Measurements from ENCODE around the gene ATN1.

Gene ATN1

DNA sequence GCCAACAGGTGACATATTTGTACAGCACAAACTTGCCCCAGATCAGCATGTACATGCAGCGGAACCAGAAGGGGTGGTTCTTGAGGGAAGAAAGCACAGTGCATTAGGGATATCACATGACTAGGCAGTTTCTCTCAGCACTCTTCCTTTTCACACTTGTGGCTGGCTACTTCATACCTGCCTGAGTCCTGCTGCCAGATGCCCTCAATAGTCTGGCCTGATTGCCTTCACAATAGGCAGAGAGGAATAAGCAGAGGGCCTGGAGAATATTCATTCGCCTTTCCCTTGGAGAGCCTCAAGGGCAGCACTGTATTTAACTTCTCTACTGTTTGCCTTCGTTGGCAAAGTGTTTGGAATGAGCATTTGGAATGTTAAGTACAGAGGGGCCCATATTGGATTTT, 50.9 kb downstream of the ATN1 start:
- no peak for DNase-seq (ENCODE audit: low spot score)
- peak overlapping the region; percentile 62 for H3K27ac ChIP-seq
- CTCF ChIA-PET, result interaction anchor here (1.1 kb wide), 1 partner anchor 106 kb away, joined by 8 read pairs; no protein-coding TSS in a partner anchor
- POLR2A ChIA-PET (ENCODE audit: low non-redundant PET), result no interaction called here
- TF ChIP-seq CTCF (conservative IDR thresholded peaks at IDR 0.05; ENCODE audit: low read depth), result no peak

- ChIA-PET POLR2A (ENCODE audit: low non-redundant PET) (no interaction called here), CTCF (no interaction called here)
- no peak for DNase-seq (ENCODE audit: low spot score)
- peak overlapping the region; percentile 62 for H3K27ac ChIP-seq
- no peak for TF ChIP-seq CTCF (conservative IDR thresholded peaks at IDR 0.05; ENCODE audit: low read depth)
Observed at GRCh38 chr12:6979021-6979420, 51.3 kb downstream of the ATN1 start.

GRCh38 chr12:6979453-6979852, 51.7 kb downstream of the ATN1 start:
- peak overlapping the region; percentile 62 for H3K27ac ChIP-seq
- CTCF ChIA-PET, result no interaction called here

GRCh38 chr12:6980075-6980474, 52.3 kb downstream of the ATN1 start:
- CTCF ChIA-PET, result no interaction called here
- no peak overlapping the region for H3K27ac ChIP-seq
- POLR2A ChIA-PET (ENCODE audit: low non-redundant PET), result no interaction called here
- DNase-seq (ENCODE audit: low spot score), result no peak
- TF ChIP-seq CTCF (conservative IDR thresholded peaks at IDR 0.05; ENCODE audit: low read depth), result no peak

More at GRCh38 chr12:6979453-6979852, 51.7 kb downstream of the ATN1 start:
- POLR2A ChIA-PET (ENCODE audit: low non-redundant PET), result no interaction called here
- TF ChIP-seq CTCF (conservative IDR thresholded peaks at IDR 0.05; ENCODE audit: low read depth), result no peak
- no peak for DNase-seq (ENCODE audit: low spot score)

DNA sequence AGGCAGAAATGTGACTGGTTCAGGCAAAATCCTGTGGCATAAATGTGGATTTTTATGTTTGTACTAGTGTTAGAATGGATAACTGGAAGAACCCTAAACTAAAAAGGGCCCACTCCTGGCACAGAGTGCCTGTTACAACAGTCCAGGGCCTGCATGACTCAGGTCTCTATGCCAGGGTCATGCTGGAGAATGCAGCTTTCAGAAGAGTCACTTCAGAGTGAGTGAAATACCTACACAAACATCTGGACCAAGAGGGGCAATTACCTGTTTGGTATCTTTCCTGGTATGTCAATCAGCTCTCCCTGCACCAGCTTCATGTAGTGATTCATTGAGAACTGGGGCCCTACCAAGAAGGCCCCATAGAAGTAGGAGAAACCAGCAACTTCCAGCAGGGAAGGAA, 53.0 kb downstream of the ATN1 start:
- ChIA-PET POLR2A (ENCODE audit: low non-redundant PET) (no interaction called here), CTCF (interaction anchor here (0.7 kb wide), 1 partner anchor 113 kb away, joined by 3 read pairs; no protein-coding TSS in a partner anchor)
- no peak overlapping the region for H3K27ac ChIP-seq
- no peak for TF ChIP-seq CTCF (conservative IDR thresholded peaks at IDR 0.05; ENCODE audit: low read depth)
- DNase-seq (ENCODE audit: low spot score), result no peak

DNA sequence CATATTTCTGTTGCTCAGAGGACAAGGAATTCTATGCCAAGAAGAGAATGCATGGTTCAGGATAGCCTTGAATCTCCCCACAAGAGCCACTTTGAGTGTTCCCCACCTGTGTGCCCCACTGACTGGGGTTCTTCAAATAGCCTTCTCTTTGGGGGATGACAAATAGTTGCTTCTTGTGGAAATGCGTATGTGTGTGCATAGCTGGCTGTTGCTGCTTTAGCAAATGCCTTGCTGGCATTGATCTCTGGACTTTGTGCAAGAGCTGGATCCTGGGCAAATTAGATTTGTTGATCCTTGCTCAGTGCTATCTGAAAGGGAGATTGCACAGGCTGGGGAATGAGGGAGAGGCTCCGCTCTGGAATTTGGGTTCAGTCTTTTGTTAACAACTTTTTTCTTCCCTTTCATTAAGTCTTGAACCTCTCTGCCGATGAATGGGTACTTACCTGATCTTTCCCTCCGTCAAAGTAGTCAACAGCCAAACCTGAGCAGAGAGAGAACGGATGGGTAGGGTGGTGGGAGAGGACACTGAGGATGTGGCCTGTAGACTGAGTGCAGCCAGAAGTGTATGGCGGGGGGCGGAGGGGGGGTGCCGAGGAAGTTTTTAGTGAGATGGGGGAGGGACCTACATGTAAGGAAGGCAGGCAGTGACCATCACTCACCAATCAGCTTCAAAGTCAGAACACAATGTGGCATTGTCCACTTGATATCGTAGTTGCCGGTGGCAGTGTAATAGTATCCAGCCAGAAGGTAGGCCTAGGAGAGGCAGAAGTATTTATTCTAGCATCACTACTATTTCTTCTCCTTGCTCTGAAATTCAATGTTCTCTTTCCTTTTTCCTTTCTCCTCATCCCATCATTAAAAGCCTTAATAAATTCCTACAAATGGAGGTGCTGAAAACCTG, 53.6 kb downstream of the ATN1 start:
- CTCF ChIA-PET, result interaction anchor here (0.7 kb wide), 1 partner anchor 112 kb away, joined by 3 read pairs; no protein-coding TSS in a partner anchor
- POLR2A ChIA-PET (ENCODE audit: low non-redundant PET), result no interaction called here
- DNase-seq (ENCODE audit: low spot score), result no peak
- no peak for TF ChIP-seq CTCF (conservative IDR thresholded peaks at IDR 0.05; ENCODE audit: low read depth)
- no peak overlapping the region for H3K27ac ChIP-seq
